Gastrocnemius medialis (tissue), 4 donors: Measurements from ENCODE around the gene CHID1.

Source experiments
- CTCF ChIP-seq, 5 experiments: fragments of 450-650 bp in 3 of 5; fragments of 200-600 bp in 2 of 5; sonication (generic) in 2 of 5; IDR thresholded peaks in 4 of 5; conservative IDR thresholded peaks in 1 of 5; 1 replicate in 4 of 5; 2 replicates in 1 of 5; pipeline ENCODE4 v1.5.1; 2016 to 2019; ENCODE audit warnings: antibody characterized with exemption in 5 of 5, mild to moderate bottlenecking in 3 of 5, moderate library complexity in 3 of 5
- POLR2A ChIP-seq, 2 donors: fragments of 450-650 bp; IDR thresholded peaks; one replicate each; pipeline ENCODE4 v1.6.1; 2017; ENCODE audit warnings: antibody characterized with exemption in 2 of 2, mild to moderate bottlenecking in 2 of 2, moderate library complexity in 2 of 2

- TF ChIP-seq POLR2A (IDR thresholded peaks at IDR 0.05) = peak in 1 of 2 donors; percentile 63
- TF ChIP-seq CTCF (IDR thresholded peaks at IDR 0.05 in 4 of 5, conservative IDR thresholded peaks at IDR 0.05 in 1 of 5) = peak in 1 of 5 experiments; percentile 20
Observed at GRCh38 chr11:910589-911030, at the start of gene CHID1.
